H9 (cell line): ENCODE results near the gene C11orf87. TPM values are rescaled to one million over a fixed set of nuclear protein-coding genes. Genes with fewer than 3 reads are reported as not detected.

Experiments used
- DNase-seq: peaks from one replicate; pipeline ENCODE4 v3.0.0-alpha.2; 2017
- H2AFZ ChIP-seq: one replicate; pipeline ENCODE4 v1.6.1; 2013; ENCODE audit warnings: mild to moderate bottlenecking, low read length, control low read depth, moderate library complexity
- H2AK5ac ChIP-seq: 2 replicates; pipeline ENCODE4 v1.6.1; 2013; ENCODE audit warnings: low read length, control low read depth, mixed read lengths; ENCODE audit not compliant: insufficient read length
- H2BK120ac ChIP-seq: one replicate; pipeline ENCODE4 v1.6.1; 2013; ENCODE audit warnings: low read depth, mild to moderate bottlenecking, low read length, control low read depth, inconsistent platforms; ENCODE audit not compliant: poor library complexity, severe bottlenecking
- H2BK12ac ChIP-seq: 2 replicates; pipeline ENCODE4 v1.6.1; 2013; ENCODE audit warnings: low read length, control low read depth, mixed read lengths, low read depth; ENCODE audit not compliant: insufficient read length
- H2BK15ac ChIP-seq: 2 replicates; pipeline ENCODE4 v1.6.1; 2013; ENCODE audit warnings: low read depth, low read length, control low read depth
- H2BK20ac ChIP-seq: one replicate; pipeline ENCODE4 v1.6.1; 2013; ENCODE audit warnings: low read depth, mild to moderate bottlenecking, low read length, control low read depth, inconsistent platforms; ENCODE audit not compliant: poor library complexity, severe bottlenecking
- H2BK5ac ChIP-seq: 2 replicates; pipeline ENCODE4 v1.6.1; 2013; ENCODE audit warnings: low read length, control low read depth, mixed read lengths; ENCODE audit not compliant: insufficient read length
- H3K14ac ChIP-seq: 2 replicates; pipeline ENCODE4 v1.6.1; 2013; ENCODE audit warnings: low read length, control low read depth; ENCODE audit not compliant: insufficient read depth
- H3K18ac ChIP-seq: 2 replicates; pipeline ENCODE4 v1.6.1; 2013; ENCODE audit warnings: low read depth, mild to moderate bottlenecking, mixed read lengths, low read length, control low read depth; ENCODE audit not compliant: insufficient read length
- H3K23ac ChIP-seq: 2 replicates; pipeline ENCODE4 v1.6.1; 2013; ENCODE audit warnings: low read length, control low read depth, mixed read lengths, low read depth; ENCODE audit not compliant: insufficient read length
- H3K23me2 ChIP-seq: 2 replicates; pipeline ENCODE4 v1.6.1; 2013; ENCODE audit warnings: low read depth, mild to moderate bottlenecking, mixed read lengths, low read length, control low read depth; ENCODE audit not compliant: insufficient read length, poor library complexity, severe bottlenecking
- H3K27ac ChIP-seq: 2 replicates; pipeline ENCODE4 v1.5.1; 2013; ENCODE audit warnings: low read length, control low read depth, mixed read lengths, low read depth; ENCODE audit not compliant: insufficient read length
- H3K27me3 ChIP-seq: 2 replicates; pipeline ENCODE4 v1.6.1; 2013; ENCODE audit warnings: low read length, control low read depth, inconsistent platforms; ENCODE audit not compliant: insufficient read depth
- H3K4ac ChIP-seq: 2 replicates; pipeline ENCODE4 v1.6.1; 2013; ENCODE audit warnings: low read depth, mild to moderate bottlenecking, control low read depth, inconsistent platforms, low read length, moderate library complexity
- H3K4me1 ChIP-seq: 2 replicates; pipeline ENCODE4 v1.6.1; 2013; ENCODE audit warnings: low read length, control low read depth, inconsistent platforms; ENCODE audit not compliant: insufficient read depth
- H3K4me2 ChIP-seq: 2 replicates; pipeline ENCODE4 v1.6.1; 2013; ENCODE audit warnings: low read length, control low read depth, mixed read lengths; ENCODE audit not compliant: insufficient read length, insufficient read depth
- H3K56ac ChIP-seq: 2 replicates; pipeline ENCODE4 v1.6.1; 2013; ENCODE audit warnings: low read depth, mild to moderate bottlenecking, mixed read lengths, low read length, control low read depth; ENCODE audit not compliant: insufficient read length
- H3K79me1 ChIP-seq: 2 replicates; pipeline ENCODE4 v1.6.1; 2013; ENCODE audit warnings: low read depth, mild to moderate bottlenecking, moderate library complexity, low read length, control low read depth, inconsistent platforms; ENCODE audit not compliant: insufficient read depth, poor library complexity, severe bottlenecking
- H3K79me2 ChIP-seq: 2 replicates; pipeline ENCODE4 v1.6.1; 2013; ENCODE audit warnings: low read length, control low read depth, inconsistent platforms; ENCODE audit not compliant: insufficient read depth
- H3K9ac ChIP-seq: 2 replicates; pipeline ENCODE4 v1.6.1; 2013; ENCODE audit warnings: low read length, control low read depth, mixed read lengths; ENCODE audit not compliant: insufficient read length; ENCODE audit errors: extremely low read depth
- H3K9me3 ChIP-seq: one replicate; pipeline ENCODE4 v1.6.1; 2013; ENCODE audit warnings: low read depth, low read length, inconsistent platforms; ENCODE audit not compliant: control insufficient read depth
- H3T11ph ChIP-seq: one replicate; pipeline ENCODE4 v1.6.1; 2013; ENCODE audit warnings: mild to moderate bottlenecking, low read length, control low read depth, inconsistent platforms
- H4K20me1 ChIP-seq: one replicate; pipeline ENCODE4 v1.6.1; 2013; ENCODE audit not compliant: control insufficient read depth, insufficient read length, insufficient read depth
- H4K5ac ChIP-seq: 2 replicates; pipeline ENCODE4 v1.6.1; 2013; ENCODE audit warnings: low read depth, mild to moderate bottlenecking, mixed read lengths, low read length, control low read depth; ENCODE audit not compliant: insufficient read length
- H4K8ac ChIP-seq: replicated peaks from 2 replicates; pipeline ENCODE4 v1.6.1; 2013; ENCODE audit warnings: low read length, control low read depth, mixed read lengths, low read depth; ENCODE audit not compliant: insufficient read length
- H4K91ac ChIP-seq: 2 replicates; pipeline ENCODE4 v1.6.1; 2013; ENCODE audit warnings: low read depth, mild to moderate bottlenecking, moderate library complexity, mixed read lengths, low read length, control low read depth; ENCODE audit not compliant: insufficient read length
- H3K27ac Mint-ChIP-seq, 3 experiments: 2 replicates in 2 of 3; 3 replicates in 1 of 3; pipeline ENCODE4 v1.8.0; 2020 to 2021; ENCODE audit warnings: mixed read lengths in 3 of 3, mild to moderate bottlenecking in 1 of 3, moderate library complexity in 1 of 3
- H3K27me3 Mint-ChIP-seq: 2 replicates; pipeline ENCODE4 v1.8.0; 2021; ENCODE audit warnings: low read depth, mild to moderate bottlenecking, moderate library complexity, mixed read lengths
- H3K36me3 Mint-ChIP-seq, 3 experiments: 2 replicates in 2 of 3; 3 replicates in 1 of 3; pipeline ENCODE4 v1.8.0; 2020 to 2021; ENCODE audit warnings: low read depth in 3 of 3, mixed read lengths in 3 of 3; ENCODE audit not compliant: insufficient read depth in 1 of 3
- H3K4me1 Mint-ChIP-seq, 2 experiments: 2 replicates each; pipeline ENCODE4 v1.8.0; 2020; ENCODE audit warnings: mixed read lengths in 2 of 2
- H3K4me3 Mint-ChIP-seq, 2 experiments: 2 replicates in 1 of 2; 3 replicates in 1 of 2; pipeline ENCODE4 v1.8.0; 2020 to 2021; ENCODE audit warnings: mild to moderate bottlenecking in 2 of 2, mixed read lengths in 2 of 2, moderate library complexity in 1 of 2
- H3K9me3 Mint-ChIP-seq, 2 experiments: 2 replicates in 1 of 2; 3 replicates in 1 of 2; pipeline ENCODE4 v1.8.0; 2020; ENCODE audit warnings: mild to moderate bottlenecking in 2 of 2, mixed read lengths in 2 of 2, moderate library complexity in 1 of 2
- WGBS: extraction: QIAGEN DNeasy Blood & Tissue Kit; methylation state at CpG from one replicate; pipeline ENCODE4 v1.1.7; 2013; ENCODE audit warnings: missing lambda C conversion rate, low lambda C conversion rate, mixed read lengths; ENCODE audit not compliant: insufficient read length; ENCODE audit errors: extremely low coverage; 5-methylcytosine and 5-hydroxymethylcytosine counted together
- total RNA-seq: library from RNA; stranded (reverse); gene quantifications from 2 replicates; pipeline ENCODE4 v1.2.1, GENCODE V29; 2021
- TF ChIP-seq, protein P1 (sequence below): fragments of 200-600 bp; sonication (generic); conservative IDR thresholded peaks from 3 replicates; pipeline ENCODE4 v1.8.0; 2021; ENCODE audit warnings: antibody characterized with exemption, mild to moderate bottlenecking

Gene C11orf87
- total RNA-seq, 1 experiment from 2014 or later: 0.11 TPM

DNA sequence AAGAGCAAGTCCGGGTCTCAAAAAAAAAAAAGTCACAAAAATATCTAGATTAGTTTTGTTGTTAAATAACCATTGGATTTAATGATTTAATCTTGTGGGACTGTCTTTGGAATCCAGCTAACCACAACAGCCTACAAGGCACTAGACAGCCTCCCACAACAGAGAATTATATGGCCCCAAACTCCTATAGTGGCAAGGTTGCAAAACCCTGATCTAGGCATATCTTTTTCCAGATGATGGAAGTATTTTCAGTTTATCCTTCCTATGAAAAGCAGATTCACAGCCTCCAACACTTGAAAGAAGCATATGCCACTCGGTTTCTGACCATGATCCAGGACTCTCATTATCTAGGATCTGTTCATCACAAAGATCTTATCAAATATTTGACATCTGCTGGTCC is 5.4 kb upstream of the C11orf87 start:
- no peak overlapping the region for H3K4me2 ChIP-seq
- no peaks in the 10 kb centered on the region for H3K4me1 ChIP-seq
- H3K9ac ChIP-seq: no peak overlapping the region
- H3K79me2 ChIP-seq: no peaks in the 10 kb centered on the region
- TF ChIP-seq, protein P1, sequence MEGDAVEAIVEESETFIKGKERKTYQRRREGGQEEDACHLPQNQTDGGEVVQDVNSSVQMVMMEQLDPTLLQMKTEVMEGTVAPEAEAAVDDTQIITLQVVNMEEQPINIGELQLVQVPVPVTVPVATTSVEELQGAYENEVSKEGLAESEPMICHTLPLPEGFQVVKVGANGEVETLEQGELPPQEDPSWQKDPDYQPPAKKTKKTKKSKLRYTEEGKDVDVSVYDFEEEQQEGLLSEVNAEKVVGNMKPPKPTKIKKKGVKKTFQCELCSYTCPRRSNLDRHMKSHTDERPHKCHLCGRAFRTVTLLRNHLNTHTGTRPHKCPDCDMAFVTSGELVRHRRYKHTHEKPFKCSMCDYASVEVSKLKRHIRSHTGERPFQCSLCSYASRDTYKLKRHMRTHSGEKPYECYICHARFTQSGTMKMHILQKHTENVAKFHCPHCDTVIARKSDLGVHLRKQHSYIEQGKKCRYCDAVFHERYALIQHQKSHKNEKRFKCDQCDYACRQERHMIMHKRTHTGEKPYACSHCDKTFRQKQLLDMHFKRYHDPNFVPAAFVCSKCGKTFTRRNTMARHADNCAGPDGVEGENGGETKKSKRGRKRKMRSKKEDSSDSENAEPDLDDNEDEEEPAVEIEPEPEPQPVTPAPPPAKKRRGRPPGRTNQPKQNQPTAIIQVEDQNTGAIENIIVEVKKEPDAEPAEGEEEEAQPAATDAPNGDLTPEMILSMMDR: no peak
- H2BK12ac ChIP-seq: no peak overlapping the region
- no peak overlapping the region for H4K5ac ChIP-seq
- H2AK5ac ChIP-seq: no peak overlapping the region
- no peaks in the 10 kb centered on the region; a peak in 1 of 7 replicates for H3K36me3 Mint-ChIP-seq
- H3K27me3 Mint-ChIP-seq: peaks cover 32% of the 10 kb centered on the region
- H3K23ac ChIP-seq: no peak overlapping the region
- H3K56ac ChIP-seq: no peak overlapping the region
- no peak overlapping the region for H4K8ac ChIP-seq
- H4K91ac ChIP-seq: no peak overlapping the region
- peaks cover 0 to 3% of the 10 kb centered on the region in 2 experiments; a peak in 1 of 4 replicates for H3K4me1 Mint-ChIP-seq
- H3K27ac ChIP-seq: no peak overlapping the region
- no peak overlapping the region for H2BK15ac ChIP-seq
- H3K4ac ChIP-seq: no peak overlapping the region
- no peak overlapping the region for H3K18ac ChIP-seq
- no peak overlapping the region for H2BK120ac ChIP-seq
- no peak overlapping the region for H2BK5ac ChIP-seq
- DNase-seq: no peak
- no peak overlapping the region for H3K27ac Mint-ChIP-seq
- peaks cover 4% of the 10 kb centered on the region; the same call in 1 of the 2 replicates for H3K27me3 ChIP-seq
- H3K9me3 ChIP-seq: no peaks in the 10 kb centered on the region
- no peaks in the 10 kb centered on the region for H4K20me1 ChIP-seq
- no CpG with 5 or more reads among the region's 2 CpGs for WGBS
- no peaks in the 10 kb centered on the region for H3K23me2 ChIP-seq
- no peak overlapping the region for H2BK20ac ChIP-seq
- no peak overlapping the region for H3K14ac ChIP-seq
- no peaks in the 10 kb centered on the region for H3K79me1 ChIP-seq
- no peak overlapping the region for H2AFZ ChIP-seq
- no peaks in the 10 kb centered on the region for H3K9me3 Mint-ChIP-seq
- H3T11ph ChIP-seq: no peak overlapping the region
- H3K4me3 Mint-ChIP-seq: no peak overlapping the region
